Heart right ventricle (tissue), 16 donors: ENCODE measurements around the gene PKN3. TPM values are rescaled to one million over a fixed set of nuclear protein-coding genes. Genes with fewer than 3 reads are reported as not detected.

Source experiments
- ATAC-seq, 8 donors: fragments of 200-7000 bp; cut with Tn5 transposase; one replicate each; pipeline ENCODE4 v1.9.1; 2020; ENCODE audit warnings: mild to moderate bottlenecking in 8 of 8, moderate library complexity in 8 of 8, moderate number of reproducible peaks in 1 of 8
- DNase-seq, 2 donors: peaks; one replicate each; pipeline ENCODE4 v3.0.0-alpha.2; 2020
- H3K27ac ChIP-seq, 10 donors: fragments of 200-600 bp; sonication (generic) in 2 of 10; one replicate each; pipeline versions ENCODE4 v1.5.0 to v1.8.0; 2020 to 2022; ENCODE audit warnings: mild to moderate bottlenecking in 3 of 10
- H3K27me3 ChIP-seq, 7 donors: fragments of 200-600 bp; one replicate each; pipeline ENCODE4 v1.8.0; 2021 to 2022; ENCODE audit warnings: mild to moderate bottlenecking in 2 of 7
- H3K36me3 ChIP-seq, 9 donors: fragments of 200-600 bp; sonication (generic) in 1 of 9; one replicate each; pipeline versions ENCODE4 v1.5.0 to v1.8.0; 2020 to 2022; ENCODE audit warnings: mild to moderate bottlenecking in 2 of 9
- H3K4me1 ChIP-seq, 9 donors: fragments of 200-600 bp; sonication (generic) in 1 of 9; one replicate each; pipeline versions ENCODE4 v1.5.0 to v1.8.0; 2020 to 2022; ENCODE audit warnings: mild to moderate bottlenecking in 4 of 9
- H3K4me3 ChIP-seq, 10 donors: fragments of 200-600 bp; sonication (generic) in 2 of 10; one replicate each; pipeline versions ENCODE4 v1.5.0 to v1.8.0; 2020 to 2022; ENCODE audit warnings: mild to moderate bottlenecking in 7 of 10, moderate library complexity in 2 of 10
- H3K9me3 ChIP-seq, 11 donors: fragments of 200-600 bp in 10 of 11; sonication (generic) in 2 of 11; one replicate each; pipeline versions ENCODE4 v1.5.0 to v1.8.0; 2013 to 2022; ENCODE audit warnings: mild to moderate bottlenecking in 2 of 11, control low read depth in 1 of 11, moderate library complexity in 1 of 11
- WGBS, 2 donors: extraction: QIAGEN DNeasy Blood & Tissue Kit; methylation state at CpG; one replicate each; pipeline ENCODE4 v1.1.7; 2013; ENCODE audit warnings: inconsistent platforms in 1 of 2; 5-methylcytosine and 5-hydroxymethylcytosine counted together
- intact Hi-C, 10 donors: fragments of 100-400 bp; cut with DNase I; formaldehyde crosslinking; loops; one replicate each; pipeline versions ENCODE4 v1.11.1 to v1.14.2; 2022
- polyA plus RNA-seq, 2 donors: library from polyadenylated mRNA; stranded (reverse); fragments of 200-250 nt; gene quantifications; one replicate each; pipeline ENCODE4 v1.2.3, GENCODE V29; 2013
- total RNA-seq, 10 donors: library from RNA; stranded (reverse); fragmentation: NEBNext Ultra II Directional in 3 of 10; extraction: Animal tissue kit (Norgen Biotek cat#: 25700) in 3 of 10; gene quantifications; one replicate each; pipeline versions ENCODE4 v1.2.1 to v1.2.4, GENCODE V29; 2021 to 2023
- TF ChIP-seq, protein P1 (sequence below), 9 donors: fragments of 200-600 bp; sonication (generic) in 2 of 9; IDR thresholded peaks; one replicate each; pipeline versions ENCODE4 v1.5.0 to v1.8.0; 2021 to 2022; ENCODE audit warnings: antibody characterized with exemption in 9 of 9, mild to moderate bottlenecking in 5 of 9, moderate library complexity in 1 of 9
- donor health status: Arrhythmogenic right ventricular cardiomyopathy.
- donor health status: ischemic (EF 13 %, LVEDD 7.1; RV severe dilation, severe dysfunction).
- donor health status: healthy with polysubstance abuse.
- donor health status: DM: no; HTN: yes; CAD: no.
- donor health status: DM: no; HTN: no; CAD: no.
- donor health status: ischemic (EF 25% LVEDD 6.9; RV normal size, moderate dysfunction).
- donor health status: ischemic (EF 25% LVEDD 5.7; RV mildly dilated, moderate dysfunction).
- donor health status: healthy.
- donor health status: DM: yes; HTN: yes; CAD: no.
- donor health status: Ischemic cardiomyopathy.
- donor health status: ischemic (EF 35%, LVEDD 5.7; RV mildly dilated, moderate dysfunction).
- donor health status: nonischemic (EF 11% LVEDD 7.7; RV severe dilation, severe dysfunction).
- donor health status: DM: yes; HTN: yes; CAD: no.
- donor health status: PGD.
- donor health status: ischemic (EF 29% LVEDD 5.4; RV normal size, mild dysfunction).
- donor health status: nonischemic (EF 23%, LVEDD 6.1; RV moderate dilation, normal function).

The PKN3 gene
- total and polyA plus RNA-seq, 12 donors: 3.7 to 12.7 (median 5.2) TPM

DNA sequence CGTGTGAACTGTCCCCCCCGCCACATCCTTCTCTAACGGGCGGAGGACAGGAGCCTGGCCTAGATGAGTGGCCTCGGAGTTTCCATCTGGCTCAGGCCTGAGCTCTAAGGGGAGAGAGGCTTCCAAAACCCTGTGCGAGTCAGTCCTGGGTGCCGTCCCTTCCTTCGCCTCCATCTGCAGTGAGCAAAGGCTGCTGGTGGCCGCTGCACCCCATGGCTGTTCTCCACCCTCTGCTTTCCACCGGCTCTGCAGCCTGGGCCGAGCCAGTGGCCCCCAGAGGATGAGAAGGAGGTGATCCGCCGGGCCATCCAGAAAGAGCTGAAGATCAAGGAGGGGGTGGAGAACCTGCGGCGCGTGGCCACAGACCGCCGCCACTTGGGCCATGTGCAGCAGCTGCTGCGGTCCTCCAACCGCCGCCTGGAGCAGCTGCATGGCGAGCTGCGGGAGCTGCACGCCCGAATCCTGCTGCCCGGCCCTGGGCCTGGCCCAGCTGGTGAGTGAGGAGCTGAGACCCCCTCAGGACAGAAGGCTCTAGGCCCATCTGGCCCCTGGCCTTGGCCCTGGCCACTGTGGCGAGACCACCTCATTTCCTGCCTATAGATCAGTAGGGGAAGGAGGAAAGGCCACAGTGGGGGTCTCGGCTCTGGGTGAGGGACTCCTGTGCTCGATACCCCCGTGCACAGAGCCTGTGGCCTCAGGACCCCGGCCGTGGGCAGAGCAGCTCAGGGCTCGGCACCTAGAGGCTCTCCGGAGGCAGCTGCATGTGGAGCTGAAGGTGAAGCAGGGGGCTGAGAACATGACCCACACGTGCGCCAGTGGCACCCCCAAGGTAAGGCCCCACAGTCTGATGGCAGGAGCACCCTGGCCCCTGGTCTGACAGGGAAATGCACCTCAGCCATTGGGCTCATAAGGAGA, 3.0 kb downstream of the PKN3 start:
- Histone ChIP-seq H3K4me1 (peaks cover 0 to 24% (median 15%) of the 10 kb centered on the region in 9 donors), H3K27me3 (no peaks in the 10 kb centered on the region), H3K27ac (peak overlapping the region in 8 of 10 donors; percentile 88 to 96 (median 93)), H3K4me3 (peak overlapping the region in 1 of 10 donors; percentile 88), H3K9me3 (no peaks in the 10 kb centered on the region), H3K36me3 (peaks cover 0 to 5% (median 0%) of the 10 kb centered on the region in 9 donors)
- intact Hi-C loops: no loop called here
- DNase-seq (no peak), ATAC-seq (no peak)
- 87 to 90% methylated on average over 36 of the region's 36 CpGs for WGBS, 2 donors
- TF ChIP-seq, protein P1, sequence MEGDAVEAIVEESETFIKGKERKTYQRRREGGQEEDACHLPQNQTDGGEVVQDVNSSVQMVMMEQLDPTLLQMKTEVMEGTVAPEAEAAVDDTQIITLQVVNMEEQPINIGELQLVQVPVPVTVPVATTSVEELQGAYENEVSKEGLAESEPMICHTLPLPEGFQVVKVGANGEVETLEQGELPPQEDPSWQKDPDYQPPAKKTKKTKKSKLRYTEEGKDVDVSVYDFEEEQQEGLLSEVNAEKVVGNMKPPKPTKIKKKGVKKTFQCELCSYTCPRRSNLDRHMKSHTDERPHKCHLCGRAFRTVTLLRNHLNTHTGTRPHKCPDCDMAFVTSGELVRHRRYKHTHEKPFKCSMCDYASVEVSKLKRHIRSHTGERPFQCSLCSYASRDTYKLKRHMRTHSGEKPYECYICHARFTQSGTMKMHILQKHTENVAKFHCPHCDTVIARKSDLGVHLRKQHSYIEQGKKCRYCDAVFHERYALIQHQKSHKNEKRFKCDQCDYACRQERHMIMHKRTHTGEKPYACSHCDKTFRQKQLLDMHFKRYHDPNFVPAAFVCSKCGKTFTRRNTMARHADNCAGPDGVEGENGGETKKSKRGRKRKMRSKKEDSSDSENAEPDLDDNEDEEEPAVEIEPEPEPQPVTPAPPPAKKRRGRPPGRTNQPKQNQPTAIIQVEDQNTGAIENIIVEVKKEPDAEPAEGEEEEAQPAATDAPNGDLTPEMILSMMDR (IDR thresholded peaks at IDR 0.05): no peak

DNA sequence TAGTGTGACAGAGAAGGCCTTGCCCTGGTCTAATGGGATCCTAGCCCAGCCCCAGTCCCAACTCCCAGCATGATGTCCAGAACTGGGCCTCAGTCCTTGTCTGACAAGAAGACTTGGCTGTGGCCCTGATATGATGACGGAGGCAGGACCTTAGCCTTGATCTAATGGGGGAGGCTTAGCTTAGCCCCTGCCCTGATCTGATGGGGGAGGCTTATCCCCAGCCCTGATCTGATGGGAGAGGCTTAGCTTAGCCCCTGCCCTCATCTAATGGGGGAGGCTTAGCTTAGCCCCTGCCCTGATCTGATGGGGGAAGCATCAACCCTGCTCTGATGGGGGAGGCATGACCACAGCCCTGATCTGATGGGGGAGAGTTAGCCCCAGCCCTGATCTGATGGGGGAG, 3.7 kb downstream of the PKN3 start:
- H3K4me1 ChIP-seq: peaks cover 0 to 23% (median 15%) of the 10 kb centered on the region in 9 donors
- peaks cover 0 to 9% (median 0%) of the 10 kb centered on the region in 9 donors for H3K36me3 ChIP-seq
- H3K9me3 ChIP-seq: no peaks in the 10 kb centered on the region
- H3K27ac ChIP-seq: no peak overlapping the region
- intact Hi-C loops: loop anchor here in 1 of 10 donors (2.0 kb wide), 1 partner anchor 17 kb away; no protein-coding TSS in a partner anchor
- H3K4me3 ChIP-seq: no peak overlapping the region
- no peaks in the 10 kb centered on the region for H3K27me3 ChIP-seq
- ATAC-seq (no peak), DNase-seq (no peak)
- WGBS, 2 donors: 84 to 94% methylated on average over 1 of the region's 1 CpG
- TF ChIP-seq, protein P1 (IDR thresholded peaks at IDR 0.05): no peak

DNA sequence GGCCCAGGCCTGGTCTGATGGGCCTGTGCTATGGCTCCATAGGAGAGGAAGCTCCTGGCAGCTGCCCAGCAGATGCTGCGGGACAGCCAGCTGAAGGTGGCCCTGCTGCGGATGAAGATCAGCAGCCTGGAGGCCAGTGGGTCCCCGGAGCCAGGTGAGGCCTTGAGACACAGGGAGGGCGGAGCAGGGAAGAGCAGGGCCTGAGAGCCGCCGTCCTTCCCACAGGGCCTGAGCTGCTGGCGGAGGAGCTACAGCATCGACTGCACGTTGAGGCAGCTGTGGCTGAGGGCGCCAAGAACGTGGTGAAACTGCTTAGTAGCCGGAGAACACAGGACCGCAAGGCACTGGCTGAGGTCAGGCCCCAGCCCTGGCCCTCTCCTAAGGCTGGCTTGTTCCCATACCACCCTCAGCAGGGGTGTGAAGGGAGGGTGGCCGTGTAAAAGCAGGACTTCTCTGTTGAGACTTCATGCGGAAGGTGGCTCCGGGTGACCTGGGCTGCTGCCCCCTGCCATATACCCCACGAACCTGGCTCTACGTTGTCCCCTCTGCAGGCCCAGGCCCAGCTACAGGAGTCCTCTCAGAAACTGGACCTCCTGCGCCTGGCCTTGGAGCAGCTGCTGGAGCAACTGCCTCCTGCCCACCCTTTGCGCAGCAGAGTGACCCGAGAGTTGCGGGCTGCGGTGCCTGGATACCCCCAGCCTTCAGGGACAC, 4.5 kb downstream of the PKN3 start:
- ATAC-seq: no peak
- H3K27ac ChIP-seq: no peak overlapping the region
- intact Hi-C loops: loop anchor here in 1 of 10 donors (2.0 kb wide), 1 partner anchor 16 kb away; no protein-coding TSS in a partner anchor
- H3K27me3 ChIP-seq: no peaks in the 10 kb centered on the region
- no peaks in the 10 kb centered on the region for H3K9me3 ChIP-seq
- no peak for DNase-seq
- peaks cover 0 to 15% (median 8%) of the 10 kb centered on the region in 9 donors for H3K4me1 ChIP-seq
- TF ChIP-seq, protein P1 (IDR thresholded peaks at IDR 0.05): no peak
- WGBS, 2 donors: 85 to 87% methylated on average over 23 of the region's 23 CpGs
- H3K36me3 ChIP-seq: peaks cover 0 to 16% (median 0%) of the 10 kb centered on the region in 9 donors
- no peak overlapping the region for H3K4me3 ChIP-seq

DNA sequence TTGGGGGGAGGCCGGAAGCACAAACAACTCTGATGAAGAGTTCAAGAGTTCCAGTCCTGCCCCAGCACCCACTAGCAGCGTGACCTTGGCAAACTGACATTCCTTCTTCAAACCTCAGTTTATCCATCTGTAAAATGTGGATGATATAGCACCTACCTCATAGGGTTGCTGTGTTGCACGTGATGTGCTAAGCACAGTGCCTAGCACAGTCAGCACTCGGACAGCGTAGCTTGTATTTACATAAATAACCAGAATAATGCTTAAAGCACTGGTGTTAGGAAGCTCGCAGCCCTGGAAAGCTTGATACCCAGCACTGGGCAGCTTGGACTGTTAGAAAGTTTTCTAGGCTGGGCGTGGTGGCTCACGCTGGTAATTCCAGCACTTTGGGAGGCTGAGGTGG, 5.1 kb downstream of the PKN3 start:
- DNase-seq (no peak), ATAC-seq (no peak)
- no peaks in the 10 kb centered on the region for H3K9me3 ChIP-seq
- TF ChIP-seq, protein P1 (IDR thresholded peaks at IDR 0.05): no peak
- H3K4me1 ChIP-seq: peaks cover 0 to 11% (median 5%) of the 10 kb centered on the region in 9 donors
- 95 to 96% methylated on average over 8 of the region's 8 CpGs for WGBS, 2 donors
- H3K27ac ChIP-seq: no peak overlapping the region
- H3K4me3 ChIP-seq: no peak overlapping the region
- H3K36me3 ChIP-seq: peaks cover 0 to 22% (median 0%) of the 10 kb centered on the region in 9 donors
- H3K27me3 ChIP-seq: no peaks in the 10 kb centered on the region
- intact Hi-C loops: loop anchor here in 1 of 10 donors (2.0 kb wide), 1 partner anchor 15 kb away; no protein-coding TSS in a partner anchor
